Right ventricle myocardium superior (tissue), 1 donor: Measurements from ENCODE around the gene ANP32E. TPM values are rescaled to one million over a fixed set of nuclear protein-coding genes. Genes with fewer than 3 reads are reported as not detected.
"Not testable (repeated sequence)": the region's sequence is repeated elsewhere in the genome, so short reads cannot be mapped to it uniquely, and the experiment has no call there.

Experiments used
- ATAC-seq: fragments of 200-7000 bp; cut with Tn5 transposase; one replicate; pipeline ENCODE4 v1.9.1; 2020; ENCODE audit warnings: mild to moderate bottlenecking; ENCODE audit not compliant: poor library complexity
- DNase-seq: peaks from one replicate; pipeline ENCODE4 v3.0.0-alpha.2; 2020
- intact Hi-C: fragments of 100-400 bp; cut with DNase I; formaldehyde crosslinking; loops from one replicate; pipeline ENCODE4 v1.11.2; 2022
- total RNA-seq: library from RNA; stranded (reverse); fragmentation: NEBNext Ultra II Directional; extraction: Animal tissue kit (Norgen Biotek cat#: 25700); gene quantifications from one replicate; pipeline ENCODE4 v1.2.1, GENCODE V29; 2021
- donor health status: DM: no; HTN: yes; CAD: no; lungs with severe emphysema.

ANP32E gene
- total RNA-seq, 1 donor from 2014 or later, result 24.9 TPM

GRCh38 chr1:150225546-150225945 lies 10.4 kb downstream of the ANP32E start:
- no peak for DNase-seq
- intact Hi-C loops, result no loop called here

GRCh38 chr1:150224983-150225382 lies 10.9 kb downstream of the ANP32E start:
- no peak for ATAC-seq
- intact Hi-C loops, result no loop called here
- DNase-seq, result no peak

More at GRCh38 chr1:150225546-150225945, 10.4 kb downstream of the ANP32E start:
- no peak for ATAC-seq

- DNase-seq (no peak), ATAC-seq (no peak)
- intact Hi-C loops, result no loop called here
Measured at GRCh38 chr1:150221552-150221951, 14.4 kb downstream of the ANP32E start.

GRCh38 chr1:150215855-150216254 lies 20.1 kb downstream of the ANP32E start:
- ATAC-seq, intact Hi-C loops, DNase-seq: not testable (repeated sequence)

GRCh38 chr1:150214099-150214756 lies 21.7 kb downstream of the ANP32E start:
- DNase-seq, ATAC-seq, intact Hi-C loops: not testable (repeated sequence)

- ATAC-seq (peak; percentile 100), DNase-seq (peak; percentile 98)
- intact Hi-C loops, result no loop called here
Measured at GRCh38 chr1:150213170-150214098, 22.5 kb downstream of the ANP32E start.

- ATAC-seq, result no peak
- intact Hi-C loops, result no loop called here
Measured at GRCh38 chr1:150212070-150212469, 23.8 kb downstream of the ANP32E start.

GRCh38 chr1:150210706-150211105 lies 25.2 kb downstream of the ANP32E start:
- DNase-seq (no peak), ATAC-seq (no peak)
- intact Hi-C loops, result no loop called here

More at GRCh38 chr1:150212070-150212469, 23.8 kb downstream of the ANP32E start:
- DNase-seq, result no peak

GRCh38 chr1:150210091-150210490 lies 25.8 kb downstream of the ANP32E start:
- intact Hi-C loops, result no loop called here
- ATAC-seq, result no peak
- DNase-seq, result no peak

- DNase-seq, ATAC-seq, intact Hi-C loops: not testable (repeated sequence)
Measured at GRCh38 chr1:150208460-150208859, 27.5 kb downstream of the ANP32E start.

- ATAC-seq (no peak), DNase-seq (no peak)
- intact Hi-C loops, result no loop called here
Measured at GRCh38 chr1:150207281-150207971, 28.5 kb downstream of the ANP32E start.

- ATAC-seq (no peak), DNase-seq (no peak)
- intact Hi-C loops, result no loop called here
Measured at GRCh38 chr1:150196417-150196816, 39.5 kb downstream of the ANP32E start.

- ATAC-seq (no peak), DNase-seq (no peak)
- intact Hi-C loops, result no loop called here
Measured at GRCh38 chr1:150194381-150195031, 41.4 kb downstream of the ANP32E start.

- ATAC-seq, result peak; percentile 87
Measured at GRCh38 chr1:150192012-150192411, 43.9 kb downstream of the ANP32E start.

GRCh38 chr1:150187560-150187931 lies 48.4 kb downstream of the ANP32E start:
- ATAC-seq, result peak; percentile 36
- DNase-seq, result no peak
- intact Hi-C loops, result no loop called here

More at GRCh38 chr1:150192012-150192411, 43.9 kb downstream of the ANP32E start:
- DNase-seq, result no peak
- intact Hi-C loops, result no loop called here

- no peak for DNase-seq
- intact Hi-C loops, result no loop called here
Measured at GRCh38 chr1:150186789-150187559, 48.9 kb downstream of the ANP32E start.

GRCh38 chr1:150186438-150186788 lies 49.5 kb downstream of the ANP32E start:
- intact Hi-C loops, ATAC-seq, DNase-seq: not testable (repeated sequence)

More at GRCh38 chr1:150186789-150187559, 48.9 kb downstream of the ANP32E start:
- ATAC-seq, result peak; percentile 60

GRCh38 chr1:150185481-150185880 lies 50.4 kb downstream of the ANP32E start:
- intact Hi-C loops, result no loop called here
- ATAC-seq (no peak), DNase-seq (no peak)
